ENCODE measurements around the gene SLCO1A2.

Gene SLCO1A2

DNA sequence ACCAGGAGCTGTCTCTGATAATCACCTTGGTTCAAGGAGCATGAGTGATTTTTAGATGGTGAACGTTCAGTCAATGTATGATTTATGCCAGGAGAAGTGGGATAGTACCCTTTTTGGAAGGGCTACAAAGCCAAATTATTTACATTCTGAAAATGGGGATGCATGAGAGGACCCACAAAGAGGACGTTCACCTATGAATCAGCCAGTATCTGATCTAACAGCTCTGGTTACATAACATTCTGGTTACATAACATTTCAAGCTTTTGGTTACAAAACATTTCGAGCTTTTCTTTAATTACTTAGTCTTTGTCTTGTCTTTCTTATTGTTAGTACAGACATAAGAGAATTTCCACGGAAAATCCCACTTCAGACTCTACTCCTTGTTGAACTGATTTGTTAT is 68.8 kb downstream of the SLCO1A2 start:
- no peak overlapping the region for H3K4me3 ChIP-seq (ENCODE audit: control insufficient read depth, low read depth, low read length)
- DNase-seq (ENCODE audit: low read depth): no peak
- no peak for TF ChIP-seq CTCF (conservative IDR thresholded peaks at IDR 0.05; ENCODE audit: control insufficient read depth, insufficient read depth, low read depth, low read length)

DNA sequence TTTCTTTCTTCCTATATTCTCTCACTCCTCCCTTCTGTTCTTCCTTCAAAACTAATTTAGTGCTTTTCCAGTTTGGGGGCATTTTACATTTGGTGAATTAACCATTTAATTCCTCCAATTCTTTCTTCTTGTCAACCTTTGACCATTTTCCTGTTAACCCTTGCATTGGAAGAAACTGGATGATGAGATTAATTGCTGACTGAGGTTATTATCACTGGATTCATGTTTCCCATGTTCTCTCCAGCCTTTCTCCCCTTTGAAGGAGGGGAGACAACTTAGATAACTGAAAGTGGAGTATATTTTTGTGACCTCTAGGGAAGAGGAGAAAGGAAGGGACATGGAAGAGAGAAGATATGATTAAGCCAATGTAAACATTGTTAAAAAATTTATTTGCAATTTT is 70.5 kb downstream of the SLCO1A2 start:
- no peak for TF ChIP-seq CTCF (conservative IDR thresholded peaks at IDR 0.05; ENCODE audit: control insufficient read depth, insufficient read depth, low read depth, low read length)
- H3K4me3 ChIP-seq (ENCODE audit: control insufficient read depth, low read depth, low read length): no peak overlapping the region
- DNase-seq (ENCODE audit: low read depth): no peak

GRCh38 chr12:21257172-21257571 is 77.5 kb downstream of the SLCO1A2 start:
- no peak for TF ChIP-seq CTCF (conservative IDR thresholded peaks at IDR 0.05; ENCODE audit: control insufficient read depth, insufficient read depth, low read depth, low read length)
- no peak overlapping the region for H3K4me3 ChIP-seq (ENCODE audit: control insufficient read depth, low read depth, low read length)
- no peak for DNase-seq (ENCODE audit: low read depth)

DNA sequence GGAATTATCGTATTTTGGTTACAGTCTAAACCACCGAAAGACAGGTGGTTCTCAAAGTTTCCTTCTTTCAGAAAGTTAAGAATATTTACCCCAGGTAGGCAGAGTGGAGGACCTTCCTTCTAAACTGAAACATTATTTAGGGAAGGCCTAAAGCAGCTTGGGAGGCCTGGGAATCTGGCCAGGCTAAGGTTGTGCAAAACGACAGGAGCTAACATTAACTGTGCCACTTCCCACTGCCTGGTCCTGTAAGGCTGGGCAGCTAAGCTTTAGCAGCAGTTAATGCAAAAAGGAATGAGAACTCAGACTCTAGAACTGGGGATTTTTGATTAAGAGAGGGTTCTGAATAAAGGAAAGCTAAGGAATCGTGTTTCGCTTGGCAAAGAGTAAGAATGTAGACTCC is 82.6 kb downstream of the SLCO1A2 start:
- no peak for TF ChIP-seq CTCF (conservative IDR thresholded peaks at IDR 0.05; ENCODE audit: control insufficient read depth, insufficient read depth, low read depth, low read length)
- H3K4me3 ChIP-seq (ENCODE audit: control insufficient read depth, low read depth, low read length): no peak overlapping the region
- no peak for DNase-seq (ENCODE audit: low read depth)

- TF ChIP-seq CTCF (conservative IDR thresholded peaks at IDR 0.05; ENCODE audit: control insufficient read depth, insufficient read depth, low read depth, low read length): no peak
- H3K4me3 ChIP-seq (ENCODE audit: control insufficient read depth, low read depth, low read length): no peak overlapping the region
- peak; percentile 11 for DNase-seq (ENCODE audit: low read depth)
Measured at GRCh38 chr12:21248679-21249078, 86.0 kb downstream of the SLCO1A2 start.

DNA sequence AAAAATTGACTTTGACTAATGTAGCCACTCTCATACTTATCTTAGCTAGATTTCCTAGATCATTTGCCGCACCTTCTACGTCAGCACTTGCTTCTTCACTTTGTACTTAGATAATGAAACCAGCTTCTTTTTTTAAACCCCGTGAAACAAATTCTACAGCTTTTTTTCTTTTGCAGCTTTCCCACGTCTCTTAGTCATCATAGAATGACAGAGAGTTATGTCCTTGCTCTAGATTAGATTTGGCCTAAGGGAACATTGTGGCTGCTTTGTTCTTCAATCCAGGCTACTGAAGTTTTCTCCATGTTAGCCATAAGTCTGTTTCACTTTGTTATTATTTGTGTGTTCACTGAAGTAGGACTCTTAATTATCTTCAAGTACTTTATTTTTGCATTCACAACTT is 94.9 kb downstream of the SLCO1A2 start:
- DNase-seq (ENCODE audit: low read depth): no peak
- TF ChIP-seq CTCF (conservative IDR thresholded peaks at IDR 0.05; ENCODE audit: control insufficient read depth, insufficient read depth, low read depth, low read length): no peak
- H3K4me3 ChIP-seq (ENCODE audit: control insufficient read depth, low read depth, low read length): no peak overlapping the region

DNA sequence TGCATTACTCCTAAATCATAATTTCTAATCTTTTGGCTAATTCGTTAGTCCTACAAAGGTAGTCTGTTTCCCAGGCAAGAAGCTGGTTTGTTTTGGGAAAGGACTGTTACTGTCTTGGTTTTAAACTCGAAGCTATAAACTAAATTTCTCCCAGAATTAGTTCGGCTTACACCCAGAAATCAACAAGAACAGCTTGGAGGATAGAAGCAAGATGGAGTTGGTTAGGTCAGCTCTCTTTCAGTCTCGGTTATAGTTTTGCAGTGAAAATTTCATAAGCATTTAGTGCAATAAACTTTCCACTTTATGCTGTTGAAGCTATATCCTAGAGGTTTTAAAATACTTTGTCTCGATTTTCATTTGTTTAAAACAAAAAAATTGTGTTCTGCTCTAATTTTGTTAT is 100.3 kb downstream of the SLCO1A2 start:
- TF ChIP-seq CTCF (conservative IDR thresholded peaks at IDR 0.05; ENCODE audit: control insufficient read depth, insufficient read depth, low read depth, low read length): no peak
- no peak overlapping the region for H3K4me3 ChIP-seq (ENCODE audit: control insufficient read depth, low read depth, low read length)
- DNase-seq (ENCODE audit: low read depth): no peak
